Measurements from ENCODE around the gene TECTA. TPM values are rescaled to one million over a fixed set of nuclear protein-coding genes. Genes with fewer than 3 reads are reported as not detected.

TECTA gene
- total RNA-seq, 1 donor from 2014 or later, result 0.94 TPM

GRCh38 chr11:121071846-121072450, 29.1 kb upstream of the TECTA start:
- no peak for TF ChIP-seq CTCF (IDR thresholded peaks at IDR 0.05)
- H3K27ac Mint-ChIP-seq (ENCODE audit: unreplicated experiment), result no peak overlapping the region

DNA sequence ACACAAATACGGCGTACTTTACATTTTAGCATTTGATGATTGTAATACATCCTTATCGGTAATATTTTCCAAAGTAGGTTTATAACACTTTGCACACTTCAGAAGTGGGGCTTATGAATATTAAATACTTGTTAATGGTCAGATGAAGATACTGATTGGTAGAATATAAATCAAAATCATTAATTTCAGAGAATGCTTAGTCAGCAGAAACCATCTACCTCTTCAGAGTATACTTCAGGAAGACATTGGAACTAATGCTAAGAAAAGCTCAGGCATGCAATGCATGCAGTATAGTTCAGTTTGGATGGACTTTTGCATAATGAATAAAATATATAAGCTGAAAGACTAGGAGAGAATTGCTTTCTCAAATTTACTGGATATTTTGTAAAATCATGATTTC, 19.7 kb upstream of the TECTA start:
- no peak overlapping the region for H3K27ac Mint-ChIP-seq (ENCODE audit: unreplicated experiment)
- no peaks in the 10 kb centered on the region for H3K27me3 Mint-ChIP-seq (ENCODE audit: unreplicated experiment)
- no peak for DNase-seq (ENCODE audit: extremely low spot score, unreplicated experiment)
- peaks cover 25% of the 10 kb centered on the region for H3K36me3 Mint-ChIP-seq (ENCODE audit: unreplicated experiment)
- TF ChIP-seq CTCF (IDR thresholded peaks at IDR 0.05), result no peak
- no peaks in the 10 kb centered on the region for H3K9me3 Mint-ChIP-seq (ENCODE audit: unreplicated experiment)
- no peaks in the 10 kb centered on the region for H3K4me1 Mint-ChIP-seq (ENCODE audit: unreplicated experiment)
- H3K4me3 Mint-ChIP-seq (ENCODE audit: unreplicated experiment), result no peak overlapping the region

More at GRCh38 chr11:121071846-121072450, 29.1 kb upstream of the TECTA start:
- Mint-ChIP-seq H3K27me3 (ENCODE audit: unreplicated experiment) (no peaks in the 10 kb centered on the region), H3K9me3 (ENCODE audit: unreplicated experiment) (peaks cover 5% of the 10 kb centered on the region), H3K4me1 (ENCODE audit: unreplicated experiment) (peaks cover 23% of the 10 kb centered on the region), H3K36me3 (ENCODE audit: unreplicated experiment) (peaks cover 38% of the 10 kb centered on the region), H3K4me3 (ENCODE audit: unreplicated experiment) (no peak overlapping the region)
- no peak for DNase-seq (ENCODE audit: extremely low spot score, unreplicated experiment)

DNA sequence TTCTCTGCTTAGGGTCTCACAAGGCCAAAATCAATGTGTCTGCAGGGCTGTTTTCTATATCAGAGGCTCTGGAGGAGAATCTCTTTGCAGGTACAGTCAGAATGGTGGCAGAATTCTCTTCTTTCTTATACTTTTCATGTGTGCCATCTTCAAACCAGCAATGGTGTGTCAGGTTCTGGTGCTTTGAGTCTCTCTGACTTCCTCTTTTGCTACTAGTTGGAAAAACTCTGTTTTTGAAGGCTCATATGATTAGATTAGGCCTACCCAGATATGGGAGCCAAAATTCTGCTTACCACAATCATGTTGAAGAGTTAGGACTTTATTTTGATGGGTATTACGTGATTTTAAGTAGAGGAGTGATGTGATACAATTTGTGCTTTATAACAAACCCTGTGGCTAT, 18.8 kb upstream of the TECTA start:
- Mint-ChIP-seq H3K9me3 (ENCODE audit: unreplicated experiment) (no peaks in the 10 kb centered on the region), H3K27me3 (ENCODE audit: unreplicated experiment) (no peaks in the 10 kb centered on the region)

GRCh38 chr11:121082670-121083069, 18.4 kb upstream of the TECTA start:
- no peaks in the 10 kb centered on the region for H3K9me3 Mint-ChIP-seq (ENCODE audit: unreplicated experiment)
- peaks cover 3% of the 10 kb centered on the region for H3K4me1 Mint-ChIP-seq (ENCODE audit: unreplicated experiment)
- no peak overlapping the region for H3K4me3 Mint-ChIP-seq (ENCODE audit: unreplicated experiment)
- no peak for DNase-seq (ENCODE audit: extremely low spot score, unreplicated experiment)
- H3K27me3 Mint-ChIP-seq (ENCODE audit: unreplicated experiment), result no peaks in the 10 kb centered on the region
- no peak for TF ChIP-seq CTCF (IDR thresholded peaks at IDR 0.05)
- H3K36me3 Mint-ChIP-seq (ENCODE audit: unreplicated experiment), result peaks cover 36% of the 10 kb centered on the region
- no peak overlapping the region for H3K27ac Mint-ChIP-seq (ENCODE audit: unreplicated experiment)

More for the DNA sequence above, 18.8 kb upstream of the TECTA start:
- no peak for DNase-seq (ENCODE audit: extremely low spot score, unreplicated experiment)
- H3K36me3 Mint-ChIP-seq (ENCODE audit: unreplicated experiment), result peaks cover 33% of the 10 kb centered on the region
- no peak for TF ChIP-seq CTCF (IDR thresholded peaks at IDR 0.05)
- peaks cover 3% of the 10 kb centered on the region for H3K4me1 Mint-ChIP-seq (ENCODE audit: unreplicated experiment)
- no peak overlapping the region for H3K27ac Mint-ChIP-seq (ENCODE audit: unreplicated experiment)
- no peak overlapping the region for H3K4me3 Mint-ChIP-seq (ENCODE audit: unreplicated experiment)

- no peak for DNase-seq (ENCODE audit: extremely low spot score, unreplicated experiment)
- Mint-ChIP-seq H3K4me1 (ENCODE audit: unreplicated experiment) (peaks cover 3% of the 10 kb centered on the region), H3K9me3 (ENCODE audit: unreplicated experiment) (no peaks in the 10 kb centered on the region), H3K4me3 (ENCODE audit: unreplicated experiment) (no peak overlapping the region), H3K27ac (ENCODE audit: unreplicated experiment) (no peak overlapping the region), H3K36me3 (ENCODE audit: unreplicated experiment) (peaks cover 40% of the 10 kb centered on the region), H3K27me3 (ENCODE audit: unreplicated experiment) (no peaks in the 10 kb centered on the region)
- TF ChIP-seq CTCF (IDR thresholded peaks at IDR 0.05), result no peak
Measured at GRCh38 chr11:121086866-121087265, 14.2 kb upstream of the TECTA start.

Measured in osteocyte (in vitro differentiated cells).